ENCODE data around the gene SUCNR1. TPM values are rescaled to one million over a fixed set of nuclear protein-coding genes. Genes with fewer than 3 reads are reported as not detected.
"Not testable (repeated sequence)": the region's sequence is repeated elsewhere in the genome, so short reads cannot be mapped to it uniquely, and the experiment has no call there.

The SUCNR1 gene
- total and polyA plus RNA-seq, 5 donors from 2014 or later, result 0.17 TPM; not detected in 4

DNA sequence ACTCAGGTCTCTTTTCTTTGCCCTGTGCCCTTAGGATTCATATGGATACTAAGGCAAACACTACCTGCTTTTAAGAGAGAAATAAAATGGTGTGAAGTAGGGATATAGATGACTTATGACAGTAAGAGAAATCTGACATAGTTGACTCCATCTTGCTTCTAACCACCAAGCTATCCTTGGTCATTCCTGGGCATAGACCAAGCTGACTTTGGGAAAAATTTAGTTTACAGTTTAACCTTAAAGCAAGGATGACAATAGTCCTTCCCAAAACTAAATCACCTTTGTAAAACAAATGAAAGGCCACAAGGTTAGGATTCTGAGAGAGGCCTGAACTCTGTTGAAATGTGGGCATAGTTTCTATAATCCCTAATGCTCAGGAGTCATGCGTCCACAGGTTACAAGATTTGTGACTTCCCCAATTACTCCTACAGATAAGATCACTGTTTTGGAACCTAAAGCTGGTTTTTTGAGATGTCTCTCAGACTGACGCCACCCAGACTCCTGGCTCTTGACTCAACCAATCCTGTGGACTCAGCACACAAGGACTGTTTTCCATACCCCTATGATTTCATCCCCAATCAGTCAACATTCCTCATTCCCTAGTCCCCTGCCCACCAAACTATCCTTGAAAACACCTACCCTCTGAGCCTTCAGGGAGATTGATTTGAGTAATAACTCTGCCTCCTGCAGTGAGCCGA is 25.3 kb downstream of the SUCNR1 start:
- not testable (repeated sequence) for H3K36me3 Mint-ChIP-seq

DNA sequence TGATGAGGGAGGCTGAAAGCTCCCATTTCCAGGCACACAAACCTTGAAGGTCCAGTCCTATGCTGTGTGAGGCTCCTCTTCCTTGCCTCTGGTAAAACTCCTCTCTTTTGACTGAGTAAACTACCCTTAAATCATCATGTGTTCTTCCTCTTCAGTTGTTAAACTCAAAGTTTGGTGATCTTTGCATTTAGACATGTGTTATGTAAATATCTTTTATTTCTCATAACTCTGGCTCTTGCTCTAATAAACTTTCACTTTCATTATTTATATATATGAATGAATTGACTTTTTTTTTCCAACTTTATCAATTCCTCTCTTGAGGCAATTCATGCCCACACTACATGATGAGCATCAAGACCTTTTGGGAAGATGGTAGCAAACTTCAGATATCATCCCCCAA is 26.6 kb downstream of the SUCNR1 start:
- no peak for ATAC-seq (ENCODE audit: low read depth in 2 of 2)
- Mint-ChIP-seq H3K27ac (no peak overlapping the region), H3K4me3 (no peak overlapping the region)

More for the DNA sequence above, 25.3 kb downstream of the SUCNR1 start:
- H3K27me3 Mint-ChIP-seq; H3K36me3 ChIP-seq (ENCODE audit: control insufficient read depth, insufficient read depth, low read length); ATAC-seq (ENCODE audit: low read depth in 2 of 2); DNase-seq; H3K4me1 ChIP-seq (ENCODE audit: control insufficient read depth, insufficient read depth, low read length, poor library complexity, severe bottlenecking); H3K27me3 ChIP-seq (ENCODE audit: control insufficient read depth, insufficient read depth, low read length); H3K9me3 Mint-ChIP-seq; H3K9me3 ChIP-seq (ENCODE audit: control insufficient read depth in 2 of 2, low read length in 2 of 2); H3K4me3 ChIP-seq (ENCODE audit: low read depth, low read length); H3K27ac ChIP-seq (ENCODE audit: insufficient read depth, low read length, poor library complexity, severe bottlenecking); H3K27ac Mint-ChIP-seq; H3K4me3 Mint-ChIP-seq: not testable (repeated sequence)
- H3K4me1 Mint-ChIP-seq, result peaks cover 0 to 22% (median 10%) of the 10 kb centered on the region in 4 donors

DNA sequence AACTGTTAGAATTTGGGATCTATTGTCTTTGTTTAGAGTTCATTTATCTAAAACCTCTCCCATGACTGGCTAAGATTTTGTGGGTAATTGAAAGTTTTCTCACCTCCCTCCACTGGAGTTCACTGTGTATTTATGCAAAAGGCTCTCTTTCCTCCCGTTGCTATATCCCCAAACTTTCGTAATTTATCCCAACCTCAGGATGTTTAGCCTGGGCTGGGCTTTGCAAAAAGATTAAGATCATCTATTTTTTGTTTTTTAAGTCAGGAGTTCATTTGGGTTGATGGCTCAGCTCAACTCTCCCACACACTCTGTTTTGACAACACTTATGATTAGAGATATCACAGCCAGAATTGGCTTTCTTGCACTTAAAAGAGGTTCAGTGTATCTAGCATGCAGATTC is 27.0 kb downstream of the SUCNR1 start:
- no peak for ATAC-seq (ENCODE audit: low read depth in 2 of 2)
- peaks cover 3% of the 10 kb centered on the region for H3K27me3 ChIP-seq (ENCODE audit: control insufficient read depth, insufficient read depth, low read length)
- H3K9me3 ChIP-seq (ENCODE audit: control insufficient read depth in 2 of 2, low read length in 2 of 2), result no peaks in the 10 kb centered on the region
- no peak overlapping the region for H3K4me3 ChIP-seq (ENCODE audit: low read depth, low read length)
- Mint-ChIP-seq H3K36me3 (no peaks in the 10 kb centered on the region), H3K4me1 (peaks cover 0 to 18% (median 8%) of the 10 kb centered on the region in 4 donors), H3K9me3 (no peaks in the 10 kb centered on the region), H3K27me3 (no peaks in the 10 kb centered on the region), H3K27ac (no peak overlapping the region), H3K4me3 (no peak overlapping the region)
- no peaks in the 10 kb centered on the region for H3K36me3 ChIP-seq (ENCODE audit: control insufficient read depth, insufficient read depth, low read length)
- no peak overlapping the region for H3K27ac ChIP-seq (ENCODE audit: insufficient read depth, low read length, poor library complexity, severe bottlenecking)
- no peaks in the 10 kb centered on the region for H3K4me1 ChIP-seq (ENCODE audit: control insufficient read depth, insufficient read depth, low read length, poor library complexity, severe bottlenecking)
- DNase-seq, result no peak

More for the DNA sequence above, 26.6 kb downstream of the SUCNR1 start:
- Histone ChIP-seq H3K36me3 (ENCODE audit: control insufficient read depth, insufficient read depth, low read length) (no peaks in the 10 kb centered on the region), H3K4me1 (ENCODE audit: control insufficient read depth, insufficient read depth, low read length, poor library complexity, severe bottlenecking) (no peaks in the 10 kb centered on the region), H3K27ac (ENCODE audit: insufficient read depth, low read length, poor library complexity, severe bottlenecking) (no peak overlapping the region), H3K27me3 (ENCODE audit: control insufficient read depth, insufficient read depth, low read length) (peaks cover 3% of the 10 kb centered on the region), H3K4me3 (ENCODE audit: low read depth, low read length) (no peak overlapping the region), H3K9me3 (ENCODE audit: control insufficient read depth in 2 of 2, low read length in 2 of 2) (no peaks in the 10 kb centered on the region)
- H3K36me3 Mint-ChIP-seq, result no peaks in the 10 kb centered on the region
- no peak for DNase-seq
- H3K4me1 Mint-ChIP-seq, result peaks cover 0 to 22% (median 10%) of the 10 kb centered on the region in 4 donors
- no peaks in the 10 kb centered on the region for H3K9me3 Mint-ChIP-seq
- no peaks in the 10 kb centered on the region for H3K27me3 Mint-ChIP-seq

DNA sequence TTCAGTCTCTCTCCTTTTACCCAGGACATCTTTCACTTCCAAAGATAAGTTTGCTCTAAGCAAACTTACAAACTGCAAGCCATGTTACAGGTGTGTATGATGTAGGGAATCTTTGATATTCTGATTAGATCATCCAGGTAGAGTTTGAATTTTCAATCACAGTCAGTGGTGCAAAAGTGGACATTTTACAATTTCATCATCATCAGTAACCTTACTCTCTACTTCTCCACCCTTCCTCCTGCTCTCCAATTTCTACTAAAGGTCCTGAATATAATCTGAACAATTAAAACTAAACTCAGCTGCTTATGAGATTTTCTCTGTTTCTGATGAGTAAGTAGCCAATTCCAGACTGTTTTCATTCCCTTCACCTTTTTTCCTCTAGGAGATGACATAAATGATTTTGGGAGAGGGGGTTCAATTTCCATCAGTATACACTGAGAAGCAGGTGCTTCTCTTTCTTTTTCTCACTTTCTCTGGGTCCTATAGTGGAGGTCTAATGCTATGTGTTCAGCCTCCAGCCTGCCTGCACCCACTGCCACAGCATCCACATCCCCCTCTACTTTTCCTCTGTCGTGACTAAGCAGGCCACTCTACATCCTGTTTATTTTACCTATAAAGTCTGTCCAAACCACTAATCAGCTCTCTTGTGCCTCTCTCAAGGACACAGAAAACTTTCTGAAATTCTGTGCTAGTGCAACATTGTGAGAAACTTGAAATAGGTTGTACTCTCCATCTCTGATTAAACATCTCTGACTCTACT is 27.6 kb downstream of the SUCNR1 start:
- DNase-seq (no peak), ATAC-seq (ENCODE audit: low read depth in 2 of 2) (no peak)
- no peak overlapping the region for H3K4me3 ChIP-seq (ENCODE audit: low read depth, low read length)
- no peaks in the 10 kb centered on the region for H3K36me3 Mint-ChIP-seq
- peak overlapping the region in 2 of 3 donors; percentile 7 to 21 for H3K27ac Mint-ChIP-seq
- H3K27me3 ChIP-seq (ENCODE audit: control insufficient read depth, insufficient read depth, low read length), result peaks cover 3% of the 10 kb centered on the region
- H3K9me3 ChIP-seq (ENCODE audit: control insufficient read depth in 2 of 2, low read length in 2 of 2), result no peaks in the 10 kb centered on the region
- H3K27me3 Mint-ChIP-seq, result no peaks in the 10 kb centered on the region
- H3K27ac ChIP-seq (ENCODE audit: insufficient read depth, low read length, poor library complexity, severe bottlenecking), result no peak overlapping the region
- peaks cover 0 to 16% (median 6%) of the 10 kb centered on the region in 4 donors for H3K4me1 Mint-ChIP-seq
- no peaks in the 10 kb centered on the region for H3K4me1 ChIP-seq (ENCODE audit: control insufficient read depth, insufficient read depth, low read length, poor library complexity, severe bottlenecking)
- H3K4me3 Mint-ChIP-seq, result no peak overlapping the region
- H3K9me3 Mint-ChIP-seq, result no peaks in the 10 kb centered on the region
- no peaks in the 10 kb centered on the region for H3K36me3 ChIP-seq (ENCODE audit: control insufficient read depth, insufficient read depth, low read length)

DNA sequence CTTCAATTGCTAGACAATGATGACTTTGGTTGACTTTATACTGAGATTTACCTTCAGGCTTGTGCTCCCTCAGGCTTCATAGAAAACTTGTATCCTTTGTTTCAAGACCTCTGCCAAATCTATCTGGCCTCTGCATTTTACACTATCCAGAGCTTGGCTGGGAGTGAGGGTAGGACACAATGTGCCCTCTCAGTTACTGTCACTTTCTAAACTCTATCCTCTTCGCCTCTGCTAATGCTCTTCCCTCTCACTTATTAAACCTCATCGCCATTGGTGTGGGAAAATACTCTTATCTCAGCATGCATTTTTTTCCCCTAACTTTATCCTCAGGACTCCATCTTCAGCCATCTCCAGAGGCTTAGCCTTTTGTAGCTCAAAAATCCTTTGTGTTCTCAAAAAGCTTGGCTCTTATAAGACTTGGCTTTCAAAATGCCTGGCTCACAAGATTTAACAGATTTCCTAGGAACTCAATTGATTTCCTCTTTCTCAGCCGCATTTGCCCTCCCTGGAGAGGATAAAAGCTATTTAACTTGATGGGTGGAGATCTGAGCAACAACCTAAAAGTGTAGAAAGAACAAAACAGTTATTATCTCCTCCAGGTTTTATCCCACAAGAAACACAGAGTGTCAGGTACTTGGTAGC is 28.3 kb downstream of the SUCNR1 start:
- H3K9me3 ChIP-seq (ENCODE audit: control insufficient read depth in 2 of 2, low read length in 2 of 2), result no peaks in the 10 kb centered on the region
- H3K27ac ChIP-seq (ENCODE audit: insufficient read depth, low read length, poor library complexity, severe bottlenecking), result no peak overlapping the region
- H3K27me3 ChIP-seq (ENCODE audit: control insufficient read depth, insufficient read depth, low read length), result peaks cover 3% of the 10 kb centered on the region
- ATAC-seq (ENCODE audit: low read depth in 2 of 2) (no peak), DNase-seq (no peak)
- no peaks in the 10 kb centered on the region for H3K4me1 ChIP-seq (ENCODE audit: control insufficient read depth, insufficient read depth, low read length, poor library complexity, severe bottlenecking)
- Mint-ChIP-seq H3K27ac (no peak overlapping the region), H3K4me1 (peaks cover 0 to 16% (median 6%) of the 10 kb centered on the region in 4 donors), H3K36me3 (no peaks in the 10 kb centered on the region), H3K27me3 (no peaks in the 10 kb centered on the region), H3K4me3 (no peak overlapping the region), H3K9me3 (no peaks in the 10 kb centered on the region)
- H3K4me3 ChIP-seq (ENCODE audit: low read depth, low read length), result no peak overlapping the region
- H3K36me3 ChIP-seq (ENCODE audit: control insufficient read depth, insufficient read depth, low read length), result no peaks in the 10 kb centered on the region

DNA sequence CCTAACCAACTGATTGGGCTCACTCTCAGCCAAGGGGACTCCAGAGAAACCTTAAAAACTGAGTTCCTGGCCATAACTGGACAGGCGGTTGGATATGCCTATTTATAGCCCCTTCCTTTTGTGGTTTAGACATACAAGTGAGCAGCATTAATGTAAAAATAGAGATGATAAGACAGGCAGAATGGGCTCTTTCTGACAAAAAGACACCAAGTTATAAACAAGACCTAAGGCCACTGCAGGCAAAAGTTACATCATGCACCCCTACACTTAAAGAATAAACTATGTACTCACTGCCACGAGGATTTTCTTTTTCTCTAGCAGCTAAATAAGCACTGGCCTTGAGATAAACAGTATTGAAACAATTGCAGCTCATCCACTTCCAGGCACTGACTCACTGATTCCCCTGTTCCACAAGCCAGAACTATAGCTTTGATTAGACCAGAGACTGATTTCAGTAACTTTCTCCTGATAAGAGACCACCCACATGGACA is 30.1 kb downstream of the SUCNR1 start:
- Histone ChIP-seq H3K4me1 (ENCODE audit: control insufficient read depth, insufficient read depth, low read length, poor library complexity, severe bottlenecking) (no peaks in the 10 kb centered on the region), H3K9me3 (ENCODE audit: control insufficient read depth in 2 of 2, low read length in 2 of 2) (no peaks in the 10 kb centered on the region), H3K27me3 (ENCODE audit: control insufficient read depth, insufficient read depth, low read length) (peaks cover 7% of the 10 kb centered on the region), H3K36me3 (ENCODE audit: control insufficient read depth, insufficient read depth, low read length) (no peaks in the 10 kb centered on the region), H3K27ac (ENCODE audit: insufficient read depth, low read length, poor library complexity, severe bottlenecking) (no peak overlapping the region), H3K4me3 (ENCODE audit: low read depth, low read length) (no peak overlapping the region)
- no peak overlapping the region for H3K27ac Mint-ChIP-seq
- no peaks in the 10 kb centered on the region for H3K9me3 Mint-ChIP-seq
- DNase-seq (no peak), ATAC-seq (ENCODE audit: low read depth in 2 of 2) (no peak)
- H3K4me1 Mint-ChIP-seq, result peaks cover 0 to 16% (median 6%) of the 10 kb centered on the region in 4 donors
- H3K36me3 Mint-ChIP-seq, result no peaks in the 10 kb centered on the region
- no peak overlapping the region for H3K4me3 Mint-ChIP-seq
- peaks cover 6% of the 10 kb centered on the region for H3K27me3 Mint-ChIP-seq

DNA sequence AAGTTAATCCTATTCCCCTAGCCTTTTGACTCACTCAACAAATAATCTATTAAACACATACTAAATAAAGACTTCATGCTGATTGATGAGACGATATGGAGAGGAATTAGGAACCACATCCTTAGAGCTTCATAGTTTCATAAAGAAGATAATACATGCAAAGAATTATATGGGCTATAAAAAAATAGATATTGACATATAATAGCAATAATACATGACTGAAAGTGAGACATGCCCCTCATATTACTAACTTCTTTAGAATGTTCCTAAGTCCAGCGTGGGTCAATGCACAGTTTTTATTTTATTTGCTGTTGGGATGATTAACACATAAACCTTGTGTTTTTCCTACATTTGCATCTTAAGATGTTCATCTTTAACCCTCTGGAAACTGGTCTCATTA is 32.2 kb downstream of the SUCNR1 start:
- Mint-ChIP-seq H3K27ac (no peak overlapping the region), H3K4me1 (peaks cover 0 to 14% (median 2%) of the 10 kb centered on the region in 4 donors), H3K9me3 (no peaks in the 10 kb centered on the region), H3K36me3 (no peaks in the 10 kb centered on the region), H3K27me3 (peaks cover 9% of the 10 kb centered on the region), H3K4me3 (no peak overlapping the region)
- Histone ChIP-seq H3K4me3 (ENCODE audit: low read depth, low read length) (no peak overlapping the region), H3K27ac (ENCODE audit: insufficient read depth, low read length, poor library complexity, severe bottlenecking) (no peak overlapping the region), H3K9me3 (ENCODE audit: control insufficient read depth in 2 of 2, low read length in 2 of 2) (no peaks in the 10 kb centered on the region), H3K36me3 (ENCODE audit: control insufficient read depth, insufficient read depth, low read length) (no peaks in the 10 kb centered on the region), H3K4me1 (ENCODE audit: control insufficient read depth, insufficient read depth, low read length, poor library complexity, severe bottlenecking) (no peaks in the 10 kb centered on the region), H3K27me3 (ENCODE audit: control insufficient read depth, insufficient read depth, low read length) (peaks cover 19% of the 10 kb centered on the region)
- DNase-seq (no peak), ATAC-seq (ENCODE audit: low read depth in 2 of 2) (no peak)

All from CD4-positive, CD25-positive, alpha-beta regulatory T cell (primary cell).